Measurements from ENCODE around the gene AMT.
A peak's percentile ranks its signal among the peaks of the same experiment; 100 is the strongest.
"Not testable (repeated sequence)": the region's sequence is repeated elsewhere in the genome, so short reads cannot be mapped to it uniquely, and the experiment has no call there.

Gene AMT

GRCh38 chr3:49397470-49397869, 24.8 kb downstream of the AMT start:
- Histone ChIP-seq H3K27me3 (ENCODE audit: insufficient read depth, poor library complexity, severe bottlenecking) (no peaks in the 10 kb centered on the region), H3K4me3 (ENCODE audit: severe bottlenecking) (no peak overlapping the region), H3K9me3 (ENCODE audit: severe bottlenecking) (no peaks in the 10 kb centered on the region), H3K27ac (ENCODE audit: poor library complexity, severe bottlenecking) (no peak overlapping the region), H3K36me3 (ENCODE audit: low read depth) (peaks cover 48% of the 10 kb centered on the region), H3K4me1 (ENCODE audit: insufficient read depth, poor library complexity, severe bottlenecking) (no peaks in the 10 kb centered on the region)
- DNase-seq (ENCODE audit: low spot score): no peak
- no peak for TF ChIP-seq CTCF (IDR thresholded peaks at IDR 0.05; ENCODE audit: poor library complexity, severe bottlenecking)
- ATAC-seq (ENCODE audit: low read depth): peak; percentile 60; the same call in 1 of the 3 replicates

- not testable (repeated sequence) for H3K27me3 ChIP-seq (ENCODE audit: insufficient read depth, poor library complexity, severe bottlenecking); H3K4me3 ChIP-seq (ENCODE audit: severe bottlenecking); DNase-seq (ENCODE audit: low spot score); H3K4me1 ChIP-seq (ENCODE audit: insufficient read depth, poor library complexity, severe bottlenecking); H3K9me3 ChIP-seq (ENCODE audit: severe bottlenecking); ATAC-seq (ENCODE audit: low read depth); H3K27ac ChIP-seq (ENCODE audit: poor library complexity, severe bottlenecking)
- H3K36me3 ChIP-seq (ENCODE audit: low read depth): peaks cover 42% of the 10 kb centered on the region
These were observed 31.0 kb downstream of the AMT start for GRCh38 chr3:49391310-49391709.

GRCh38 chr3:49389297-49389696, 33.0 kb downstream of the AMT start:
- peaks cover 2% of the 10 kb centered on the region for H3K4me1 ChIP-seq (ENCODE audit: insufficient read depth, poor library complexity, severe bottlenecking)
- H3K9me3 ChIP-seq (ENCODE audit: severe bottlenecking): no peaks in the 10 kb centered on the region
- ATAC-seq (ENCODE audit: low read depth) (no peak), DNase-seq (ENCODE audit: low spot score) (no peak)
- peak overlapping the region; percentile 32 for H3K27ac ChIP-seq (ENCODE audit: poor library complexity, severe bottlenecking)
- H3K27me3 ChIP-seq (ENCODE audit: insufficient read depth, poor library complexity, severe bottlenecking): no peaks in the 10 kb centered on the region
- H3K4me3 ChIP-seq (ENCODE audit: severe bottlenecking): no peak overlapping the region
- peaks cover 25% of the 10 kb centered on the region for H3K36me3 ChIP-seq (ENCODE audit: low read depth)
- TF ChIP-seq CTCF (IDR thresholded peaks at IDR 0.05; ENCODE audit: poor library complexity, severe bottlenecking): no peak

GRCh38 chr3:49388289-49388820, 33.9 kb downstream of the AMT start:
- ATAC-seq (ENCODE audit: low read depth) (0 out of 3 replicates have a peak, but pooled peaks have one; percentile 19), DNase-seq (ENCODE audit: low spot score) (no peak)
- no peaks in the 10 kb centered on the region for H3K9me3 ChIP-seq (ENCODE audit: severe bottlenecking)
- TF ChIP-seq CTCF (IDR thresholded peaks at IDR 0.05; ENCODE audit: poor library complexity, severe bottlenecking): no peak
- no peak overlapping the region for H3K4me3 ChIP-seq (ENCODE audit: severe bottlenecking)
- H3K27me3 ChIP-seq (ENCODE audit: insufficient read depth, poor library complexity, severe bottlenecking): no peaks in the 10 kb centered on the region
- H3K27ac ChIP-seq (ENCODE audit: poor library complexity, severe bottlenecking): peak overlapping the region; percentile 32
- peaks cover 21% of the 10 kb centered on the region for H3K36me3 ChIP-seq (ENCODE audit: low read depth)
- H3K4me1 ChIP-seq (ENCODE audit: insufficient read depth, poor library complexity, severe bottlenecking): peaks cover 2% of the 10 kb centered on the region

- DNase-seq (ENCODE audit: low spot score) (no peak), ATAC-seq (ENCODE audit: low read depth) (peak; percentile 35; the same call in 1 of the 3 replicates)
- no peak overlapping the region for H3K4me3 ChIP-seq (ENCODE audit: severe bottlenecking)
- H3K27me3 ChIP-seq (ENCODE audit: insufficient read depth, poor library complexity, severe bottlenecking): no peaks in the 10 kb centered on the region
- no peaks in the 10 kb centered on the region for H3K9me3 ChIP-seq (ENCODE audit: severe bottlenecking)
- peaks cover 2% of the 10 kb centered on the region for H3K4me1 ChIP-seq (ENCODE audit: insufficient read depth, poor library complexity, severe bottlenecking)
- TF ChIP-seq CTCF (IDR thresholded peaks at IDR 0.05; ENCODE audit: poor library complexity, severe bottlenecking): no peak
- peaks cover 21% of the 10 kb centered on the region for H3K36me3 ChIP-seq (ENCODE audit: low read depth)
- H3K27ac ChIP-seq (ENCODE audit: poor library complexity, severe bottlenecking): peak overlapping the region; percentile 32
These were observed 34.6 kb downstream of the AMT start for GRCh38 chr3:49387721-49388120.

All from RWPE2 (cell line).